H4 (cell line): Measurements from ENCODE around the gene MTG1. TPM values are rescaled to one million over a fixed set of nuclear protein-coding genes. Genes with fewer than 3 reads are reported as not detected.
"Not testable (repeated sequence)": the region's sequence is repeated elsewhere in the genome, so short reads cannot be mapped to it uniquely, and the experiment has no call there.

Experiments
- DNase-seq: peaks from one replicate; pipeline ENCODE4 v3.0.0-alpha.2; 2015; ENCODE audit warnings: low spot score
- total RNA-seq: library from RNA; depleted of rRNA; stranded (reverse); fragments of >200 nt; shearing (Covaris generic); gene quantifications from 2 replicates; pipeline ENCODE4 v1.2.3, GENCODE V29; 2014

Gene MTG1
- total RNA-seq, 1 experiment from 2014 or later, result 22.5 TPM

- DNase-seq, result no peak
Observed at GRCh38 chr10:133378251-133379096, 15.5 kb upstream of the MTG1 start.

- no peak for DNase-seq
Observed at GRCh38 chr10:133379152-133379800, 14.7 kb upstream of the MTG1 start, which contains the start of gene PAOX. Gene PAOX, plus strand, starts transcription at chr10:133379262. Its CDS starts 55 bp downstream, at chr10:133379317.

- DNase-seq, result no peak
Observed at GRCh38 chr10:133379801-133380666, 13.9 kb upstream of the MTG1 start.

GRCh38 chr10:133381036-133381435, 12.9 kb upstream of the MTG1 start:
- DNase-seq, result no peak

GRCh38 chr10:133383551-133383950, 10.4 kb upstream of the MTG1 start:
- DNase-seq, result no peak

- DNase-seq, result no peak
Observed at GRCh38 chr10:133384071-133384470, 9.9 kb upstream of the MTG1 start.

GRCh38 chr10:133385214-133385613, 8.7 kb upstream of the MTG1 start:
- DNase-seq, result no peak

GRCh38 chr10:133386951-133387350, 7.0 kb upstream of the MTG1 start:
- DNase-seq, result not testable (repeated sequence)

GRCh38 chr10:133388236-133388972, 5.6 kb upstream of the MTG1 start:
- DNase-seq, result no peak

- DNase-seq, result no peak
Observed at GRCh38 chr10:133388973-133389818, 4.8 kb upstream of the MTG1 start.

GRCh38 chr10:133390597-133391248, 3.2 kb upstream of the MTG1 start:
- DNase-seq, result no peak

- DNase-seq, result no peak
Observed at GRCh38 chr10:133391249-133391635, 2.7 kb upstream of the MTG1 start.

GRCh38 chr10:133391761-133392518, 2.0 kb upstream of the MTG1 start:
- DNase-seq, result no peak

GRCh38 chr10:133393401-133394063, 425 bp upstream of the MTG1 start:
- DNase-seq, result no peak

GRCh38 chr10:133394801-133395221, 854 bp downstream of the MTG1 start:
- DNase-seq, result no peak

GRCh38 chr10:133396035-133396624, 2.2 kb downstream of the MTG1 start:
- DNase-seq, result no peak

- no peak for DNase-seq
Observed at GRCh38 chr10:133397938-133398337, 4.0 kb downstream of the MTG1 start.

- no peak for DNase-seq
Observed at GRCh38 chr10:133399123-133399601, 5.2 kb downstream of the MTG1 start.
